Measurements from ENCODE around the gene GALNS.

Gene GALNS

GRCh38 chr16:88822281-88823040 is 34.3 kb downstream of the GALNS start:
- no peak for TF ChIP-seq CTCF (conservative IDR thresholded peaks at IDR 0.05; ENCODE audit: low read depth)
- no peak for DNase-seq (ENCODE audit: low spot score)
- H3K27ac ChIP-seq = peak overlapping the region; percentile 11; the same call in 1 of the 2 replicates
- ChIA-PET POLR2A (ENCODE audit: low non-redundant PET) (no interaction called here), CTCF (no interaction called here)

- TF ChIP-seq CTCF (conservative IDR thresholded peaks at IDR 0.05; ENCODE audit: low read depth) = no peak
- ChIA-PET CTCF (interaction anchor here (0.6 kb wide), 2 partner anchors 37 to 122 kb away, joined by 3 read pairs; no protein-coding TSS in a partner anchor), POLR2A (ENCODE audit: low non-redundant PET) (no interaction called here)
Measured at GRCh38 chr16:88821168-88821850, 35.4 kb downstream of the GALNS start.

GRCh38 chr16:88820385-88821025 is 36.2 kb downstream of the GALNS start:
- CTCF ChIA-PET = no interaction called here
- peak overlapping the region; percentile 8; the same call in 1 of the 2 replicates for H3K27ac ChIP-seq
- TF ChIP-seq CTCF (conservative IDR thresholded peaks at IDR 0.05; ENCODE audit: low read depth) = no peak
- DNase-seq (ENCODE audit: low spot score) = no peak
- POLR2A ChIA-PET (ENCODE audit: low non-redundant PET) = interaction anchor here (0.8 kb wide), 1 partner anchor 76 kb away, joined by 5 read pairs; no protein-coding TSS in a partner anchor

More at GRCh38 chr16:88821168-88821850, 35.4 kb downstream of the GALNS start:
- DNase-seq (ENCODE audit: low spot score) = no peak
- 0 out of 2 replicates have a peak overlapping the region, but pooled peaks have one; percentile 8 for H3K27ac ChIP-seq

DNA sequence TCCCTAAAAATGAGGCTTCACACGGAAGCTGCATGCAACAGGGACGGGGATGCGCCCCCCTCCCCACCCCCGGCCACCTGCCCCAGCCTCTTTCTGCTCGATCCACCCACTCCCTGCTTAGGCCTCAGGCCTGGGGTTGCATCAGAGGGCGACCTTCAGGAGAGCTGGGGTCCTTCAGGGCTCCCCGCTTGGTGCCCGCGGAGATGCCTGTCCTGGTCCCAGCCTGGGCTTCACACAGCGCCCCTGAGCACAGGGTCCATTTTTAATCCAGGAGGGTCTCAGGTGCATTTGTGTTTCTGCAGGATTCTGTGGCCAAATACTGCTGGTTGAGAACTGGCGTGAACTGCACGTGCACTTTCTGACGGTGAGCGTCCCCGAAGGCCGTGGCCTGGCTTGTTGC is 37.6 kb downstream of the GALNS start:
- TF ChIP-seq CTCF (conservative IDR thresholded peaks at IDR 0.05; ENCODE audit: low read depth) = no peak
- POLR2A ChIA-PET (ENCODE audit: low non-redundant PET) = no interaction called here
- CTCF ChIA-PET = interaction anchor here (0.6 kb wide), 1 partner anchor 259 kb away, joined by 3 read pairs; no protein-coding TSS in a partner anchor
- H3K27ac ChIP-seq = peak overlapping the region; percentile 69
- DNase-seq (ENCODE audit: low spot score) = no peak

GRCh38 chr16:88818575-88818874 is 38.2 kb downstream of the GALNS start:
- no peak for DNase-seq (ENCODE audit: low spot score)

More at GRCh38 chr16:88818575-88818874, 38.2 kb downstream of the GALNS start:
- H3K27ac ChIP-seq = peak overlapping the region; percentile 69
- CTCF ChIA-PET = interaction anchor here (0.5 to 0.6 kb wide), 2 partner anchors 260 to 422 kb away, joined by 3 read pairs; no protein-coding TSS in a partner anchor
- TF ChIP-seq CTCF (conservative IDR thresholded peaks at IDR 0.05; ENCODE audit: low read depth) = no peak
- POLR2A ChIA-PET (ENCODE audit: low non-redundant PET) = no interaction called here
